HG03558 (cell line): ENCODE data around the gene TM9SF4.
A peak's percentile ranks its signal among the peaks of the same experiment; 100 is the strongest.

Experiments
- ATAC-seq: cut with Tn5 transposase; IDR thresholded peaks from one replicate; pipeline ENCODE4 v1.9.1; 2021; ENCODE audit warnings: moderate number of reproducible peaks; ENCODE audit not compliant: unreplicated experiment; ENCODE audit errors: extremely low read depth

TM9SF4 gene, protein sequence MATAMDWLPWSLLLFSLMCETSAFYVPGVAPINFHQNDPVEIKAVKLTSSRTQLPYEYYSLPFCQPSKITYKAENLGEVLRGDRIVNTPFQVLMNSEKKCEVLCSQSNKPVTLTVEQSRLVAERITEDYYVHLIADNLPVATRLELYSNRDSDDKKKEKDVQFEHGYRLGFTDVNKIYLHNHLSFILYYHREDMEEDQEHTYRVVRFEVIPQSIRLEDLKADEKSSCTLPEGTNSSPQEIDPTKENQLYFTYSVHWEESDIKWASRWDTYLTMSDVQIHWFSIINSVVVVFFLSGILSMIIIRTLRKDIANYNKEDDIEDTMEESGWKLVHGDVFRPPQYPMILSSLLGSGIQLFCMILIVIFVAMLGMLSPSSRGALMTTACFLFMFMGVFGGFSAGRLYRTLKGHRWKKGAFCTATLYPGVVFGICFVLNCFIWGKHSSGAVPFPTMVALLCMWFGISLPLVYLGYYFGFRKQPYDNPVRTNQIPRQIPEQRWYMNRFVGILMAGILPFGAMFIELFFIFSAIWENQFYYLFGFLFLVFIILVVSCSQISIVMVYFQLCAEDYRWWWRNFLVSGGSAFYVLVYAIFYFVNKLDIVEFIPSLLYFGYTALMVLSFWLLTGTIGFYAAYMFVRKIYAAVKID

GRCh38 chr20:32109392-32110172 is at the start of gene TM9SF4:
TM9SF4 (plus strand) TSS chr20:32109714; CDS start chr20:32109741, 27 bp downstream.
- ATAC-seq: peak; percentile 44

DNA sequence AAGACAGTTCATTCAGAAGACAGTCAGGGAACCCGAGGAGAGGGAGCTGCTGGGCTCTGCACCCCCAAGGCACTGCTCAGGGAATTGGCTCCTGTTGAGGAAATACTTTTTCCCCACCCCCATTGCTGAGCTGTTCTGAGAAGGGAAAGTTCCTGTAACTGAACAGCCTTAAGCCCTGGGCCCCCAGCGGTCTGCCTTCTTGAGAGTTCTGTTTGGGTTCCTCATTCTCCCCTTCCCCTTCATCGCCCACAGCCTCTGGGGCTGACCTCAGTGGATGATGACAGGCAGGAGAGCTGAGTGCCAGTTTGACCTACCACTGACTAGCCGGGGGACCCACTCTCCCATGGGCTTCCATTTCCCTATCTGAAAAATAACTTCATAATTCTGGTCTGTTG is 46.7 kb upstream of the TM9SF4 start:
- no peak for ATAC-seq

DNA sequence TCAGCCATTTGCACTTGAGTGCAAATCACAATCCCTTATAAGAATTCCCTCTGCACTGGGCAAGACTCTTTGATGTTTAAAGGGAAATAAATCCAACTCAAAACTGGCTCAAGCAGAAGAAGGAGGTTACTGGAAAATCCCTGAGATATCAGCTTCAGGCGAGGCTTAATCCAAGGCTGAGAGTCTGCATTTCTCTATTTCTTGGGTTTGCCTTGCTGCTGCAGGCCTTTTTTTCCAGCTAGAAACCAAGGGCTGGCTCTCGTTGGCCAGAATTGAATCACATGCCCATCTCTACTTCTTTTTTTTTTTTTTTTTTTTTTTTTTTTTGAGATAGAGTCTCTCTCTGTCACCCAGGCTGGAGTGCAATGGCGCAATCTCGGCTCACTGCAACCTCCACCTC is 45.8 kb upstream of the TM9SF4 start:
- ATAC-seq: no peak

DNA sequence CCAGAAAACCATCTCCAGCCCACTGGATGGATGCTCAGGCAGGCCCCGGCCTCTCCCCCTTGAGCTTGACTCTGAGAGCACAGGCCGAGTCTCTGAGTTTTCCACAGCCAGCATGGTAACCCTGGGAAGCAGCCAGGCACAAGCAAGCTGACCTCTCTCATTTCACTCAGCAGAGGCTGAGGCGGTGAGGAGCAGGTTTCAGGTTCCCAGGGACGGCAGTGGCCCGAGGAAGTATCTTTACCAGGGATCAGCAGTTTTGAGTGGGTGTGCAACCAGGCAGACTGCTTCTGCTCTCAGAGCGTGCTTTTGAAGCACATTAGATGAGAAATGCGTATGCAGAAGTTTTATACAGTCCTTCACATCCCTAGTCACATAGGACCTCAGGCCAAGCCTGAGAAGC is 44.8 kb upstream of the TM9SF4 start:
- ATAC-seq: no peak

DNA sequence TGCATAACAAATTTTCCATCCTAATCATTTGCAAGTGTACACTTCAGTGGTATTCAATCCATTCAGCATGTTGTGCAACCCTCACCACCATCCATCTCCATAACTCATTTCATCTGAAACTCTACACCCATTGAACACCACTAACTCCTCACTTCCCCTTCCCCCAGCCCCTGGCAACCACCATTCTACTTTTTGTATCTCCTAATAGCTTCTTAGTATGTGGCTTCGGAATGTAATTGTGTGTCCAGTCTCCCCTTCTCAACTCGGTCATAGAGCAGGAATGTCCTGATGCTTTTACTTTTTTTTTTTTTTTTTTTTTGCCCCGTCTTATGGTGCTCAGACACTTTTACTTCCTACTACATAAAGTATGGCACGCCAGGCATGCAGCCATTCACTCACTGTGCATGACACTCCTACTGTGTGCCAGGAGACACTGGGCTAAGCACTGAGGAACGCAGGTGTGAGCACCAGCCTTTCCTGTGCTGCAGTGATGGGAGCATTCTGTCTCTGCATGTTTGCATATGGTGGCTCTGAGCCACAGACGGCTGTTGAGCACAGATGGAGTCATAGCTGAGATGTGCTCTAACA is 42.2 kb upstream of the TM9SF4 start:
- no peak for ATAC-seq

- no peak for ATAC-seq
Measured at GRCh38 chr20:32068174-32068573, 41.3 kb upstream of the TM9SF4 start.

DNA sequence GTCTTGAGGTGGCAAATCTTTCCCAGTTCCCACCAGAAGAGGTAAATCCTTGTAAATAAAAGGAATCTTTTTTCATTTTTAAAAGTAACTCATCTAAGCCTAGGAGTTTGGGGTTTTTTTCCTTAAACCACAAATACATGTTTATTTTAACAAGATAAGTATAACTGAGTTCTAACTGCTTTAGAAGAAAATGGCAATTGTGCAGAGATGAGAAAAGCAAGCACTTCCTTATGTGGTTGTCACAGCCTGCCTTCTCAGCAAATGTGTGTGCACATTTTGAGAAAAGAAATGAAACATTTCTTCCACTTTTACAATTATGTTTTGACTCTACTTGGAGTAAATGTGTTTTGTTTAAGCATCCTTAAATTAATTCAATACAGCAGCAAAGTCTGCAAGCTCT is 39.8 kb upstream of the TM9SF4 start:
- ATAC-seq: no peak

DNA sequence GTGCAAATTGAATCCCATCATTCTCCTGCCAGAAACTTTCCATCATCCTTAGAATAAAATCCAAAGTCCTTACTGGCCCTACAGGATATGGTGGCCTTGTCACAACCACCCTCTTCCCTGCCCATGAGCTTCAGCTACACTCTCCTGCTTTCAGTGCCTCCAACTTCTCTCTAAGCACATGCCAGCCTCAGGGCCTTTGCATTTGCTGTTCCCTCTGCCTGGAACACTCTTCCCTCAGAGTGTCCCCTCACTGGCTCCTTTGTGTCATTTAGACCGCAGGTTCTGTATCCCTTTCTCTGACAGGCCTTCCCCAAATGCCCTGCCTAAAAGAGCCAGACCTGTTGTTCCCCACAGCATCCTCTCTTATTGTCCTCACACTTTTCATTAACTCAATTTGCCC is 39.2 kb upstream of the TM9SF4 start:
- ATAC-seq: no peak

DNA sequence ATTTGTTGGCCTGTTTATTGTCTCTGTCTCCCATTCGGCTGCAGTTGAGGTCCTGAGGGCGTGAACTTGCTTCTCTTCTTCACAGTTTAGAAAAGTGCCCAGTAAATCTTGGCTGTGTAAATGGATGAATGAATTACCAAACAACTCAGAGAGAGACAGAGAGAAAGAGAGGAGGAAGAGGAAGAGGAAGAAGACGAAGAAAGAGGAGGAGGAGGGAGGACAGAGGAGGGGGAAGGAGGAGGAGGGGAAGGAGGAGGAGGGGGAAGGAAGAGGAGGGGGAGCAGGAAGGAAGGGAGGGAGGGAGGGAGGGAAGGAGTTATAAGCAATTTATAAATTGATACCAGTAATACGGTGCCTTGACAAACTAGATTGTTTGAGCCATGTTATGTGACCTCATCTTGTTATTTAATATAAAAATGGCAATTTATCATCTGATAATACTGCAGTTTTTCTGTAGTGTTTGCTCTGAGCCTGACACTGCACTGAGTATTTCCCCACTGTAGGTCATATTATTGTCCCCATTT is 38.8 kb upstream of the TM9SF4 start:
- no peak for ATAC-seq

GRCh38 chr20:32071395-32072167 is 37.9 kb upstream of the TM9SF4 start:
- ATAC-seq: no peak

DNA sequence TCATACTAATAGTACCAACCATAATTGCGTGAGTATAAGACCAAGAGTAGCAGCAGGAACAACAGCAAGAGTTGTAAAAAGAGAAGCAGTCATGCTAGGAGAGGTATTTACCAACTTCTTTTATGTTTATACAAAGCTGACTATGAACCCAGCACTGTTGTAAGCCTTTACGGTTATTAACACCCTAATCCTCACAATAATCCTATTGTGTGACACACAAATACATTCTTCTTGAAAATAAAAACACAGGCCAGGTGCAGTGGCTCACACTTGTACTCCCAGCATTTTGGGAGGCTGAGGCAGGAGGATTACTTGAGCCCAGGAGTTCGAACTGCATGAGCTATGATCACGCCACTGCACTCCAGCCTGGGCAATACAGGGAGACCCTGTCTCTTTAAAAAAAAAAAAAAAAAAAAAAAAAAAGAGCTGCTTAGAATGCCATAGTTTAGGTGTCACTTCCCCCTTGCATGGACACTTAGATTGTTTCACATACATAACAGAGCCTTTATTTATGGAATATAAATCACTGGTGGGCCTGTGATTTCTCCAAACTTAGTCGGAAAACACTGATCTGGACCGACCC is 37.3 kb upstream of the TM9SF4 start:
- ATAC-seq: no peak

DNA sequence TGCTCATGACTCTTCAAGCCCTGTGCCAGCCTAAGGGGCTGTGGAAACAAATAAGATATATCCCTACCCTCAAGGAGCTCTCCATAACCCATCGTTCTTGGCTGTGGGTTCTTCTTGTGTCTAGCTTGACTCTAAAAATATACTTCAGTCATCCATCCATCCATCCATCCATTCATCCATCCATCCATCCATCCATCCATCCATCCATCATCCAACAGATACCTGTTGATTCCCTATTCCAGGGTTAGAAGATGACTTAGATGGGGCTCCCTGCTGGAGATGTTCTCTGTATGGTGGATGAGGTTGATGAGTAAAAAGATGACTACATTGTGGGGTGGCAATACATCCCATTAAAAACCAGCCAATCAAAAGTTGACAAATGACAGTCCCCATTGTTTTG is 34.0 kb upstream of the TM9SF4 start:
- ATAC-seq: no peak

DNA sequence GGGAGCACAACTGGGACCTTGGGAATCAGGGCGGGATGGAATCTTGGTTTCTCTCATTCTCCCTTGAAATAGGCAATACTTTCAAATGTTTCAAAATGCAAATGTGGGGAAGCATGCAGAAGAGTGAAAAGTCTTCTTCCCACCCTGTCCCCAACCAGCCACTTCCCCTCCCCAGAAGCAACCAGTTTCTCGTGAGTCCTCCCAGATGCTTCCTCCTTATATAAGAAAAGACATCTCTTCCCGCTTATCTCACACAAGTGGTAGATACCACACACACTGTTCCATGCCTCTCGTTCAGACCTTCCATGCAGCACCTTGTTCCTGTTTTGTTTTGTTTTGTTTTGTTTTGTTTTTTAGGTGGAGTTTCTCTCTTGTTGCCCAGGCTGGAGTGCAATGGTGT is 32.3 kb upstream of the TM9SF4 start:
- no peak for ATAC-seq

- no peak for ATAC-seq
Measured at GRCh38 chr20:32078322-32078721, 31.2 kb upstream of the TM9SF4 start.

- no peak for ATAC-seq
Measured at GRCh38 chr20:32078791-32079190, 30.7 kb upstream of the TM9SF4 start.

- no peak for ATAC-seq
Measured at GRCh38 chr20:32079655-32080109, 29.8 kb upstream of the TM9SF4 start.

DNA sequence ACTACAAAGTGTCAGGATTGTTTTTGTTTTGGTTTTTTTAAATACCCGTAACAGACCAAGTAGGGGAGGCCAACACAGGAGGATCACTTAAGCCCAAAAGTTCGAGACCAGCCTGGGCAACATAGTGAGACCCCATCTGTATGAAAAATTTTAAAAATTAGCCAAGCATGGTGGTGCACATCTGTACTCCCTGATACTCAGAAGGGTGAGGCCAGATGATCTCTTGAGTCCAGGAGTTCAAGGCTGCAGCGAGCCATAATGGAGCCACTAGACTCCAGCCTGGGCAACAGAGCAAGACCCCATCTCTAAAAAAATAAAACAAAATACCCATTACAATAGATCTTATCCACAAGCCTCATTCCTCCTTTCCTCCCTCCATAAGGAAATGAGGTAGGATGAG is 28.7 kb upstream of the TM9SF4 start:
- ATAC-seq: no peak

DNA sequence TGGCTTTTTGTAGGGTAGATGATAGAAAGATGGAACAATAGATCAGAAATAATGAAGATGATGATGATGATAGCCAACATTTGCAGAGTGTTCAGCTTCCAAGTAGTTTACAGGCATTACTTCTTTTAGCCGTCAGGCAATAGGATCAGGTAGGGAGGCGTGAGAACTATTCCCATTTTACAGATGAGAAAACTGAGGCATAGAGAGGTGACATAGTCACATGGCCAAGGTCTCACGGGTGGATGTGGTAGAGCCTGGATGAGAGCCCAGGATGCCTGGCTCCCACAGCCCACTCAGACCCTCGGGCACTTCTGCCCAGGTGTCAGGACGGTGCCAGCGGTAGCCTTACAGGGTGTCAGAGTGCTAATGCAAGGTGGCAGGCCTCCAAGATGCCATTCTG is 26.0 kb upstream of the TM9SF4 start:
- ATAC-seq: no peak

GRCh38 chr20:32087070-32087469 is 22.4 kb upstream of the TM9SF4 start:
- ATAC-seq: no peak
